Endothelial cell of umbilical vein (primary cell): ENCODE results near the gene SDCCAG8. TPM values are rescaled to one million over a fixed set of nuclear protein-coding genes. Genes with fewer than 3 reads are reported as not detected.

ENCODE experiments used
- BruUV-seq: library from RNA; stranded (reverse); fragments of 400-500 nt; replicated peaks from 2 replicates; lab custom pipeline; 2021; lab: Mats Ljungman, UMichigan
- CTCF ChIA-PET: fragments of 300-600, 350-600 bp; sonication (Branson Sonifier 250); formaldehyde crosslinking; loops from one replicate; lab custom pipeline; 2021; ENCODE audit warnings: antibody characterized with exemption, inconsistent platforms; lab: Charles Lee
- POLR2A ChIA-PET: fragments of 300-600, 350-600 bp; sonication (Branson Sonifier 250); formaldehyde crosslinking; loops from one replicate; lab custom pipeline; 2021; ENCODE audit warnings: antibody characterized with exemption, inconsistent platforms; lab: Charles Lee
- DNase-seq: peaks from one replicate; pipeline ENCODE4 v3.0.0-alpha.2; 2011; ENCODE audit warnings: low read depth, low spot score
- FAIRE-seq: peaks from 2 replicates; lab custom pipeline; 2011; peaks lifted over from hg19 to GRCh38; lab: Jason Lieb, UNC
- H2AFZ ChIP-seq: 2 replicates; pipeline ENCODE4 v1.6.0; 2012; ENCODE audit warnings: low read depth, low read length, control low read depth, inconsistent platforms
- H3K27ac ChIP-seq: 2 replicates; pipeline ENCODE4 v1.5.1; 2011; ENCODE audit warnings: low read depth, mild to moderate bottlenecking, control low read depth, low read length, moderate library complexity; ENCODE audit not compliant: insufficient read depth
- H3K27me3 ChIP-seq, 2 experiments: 2 replicates each; pipeline versions ENCODE4 v1.6.0 to v1.6.1; 2011; ENCODE audit warnings: low read length in 2 of 2, mixed read lengths in 1 of 2; ENCODE audit not compliant: control insufficient read depth in 2 of 2, insufficient read depth in 2 of 2
- H3K36me3 ChIP-seq, 2 experiments: 2 replicates in 1 of 2; 3 replicates in 1 of 2; pipeline ENCODE4 v1.5.1; 2011; ENCODE audit warnings: low read length in 2 of 2, mild to moderate bottlenecking in 1 of 2, moderate library complexity in 1 of 2; ENCODE audit not compliant: control insufficient read depth in 2 of 2, insufficient read depth in 2 of 2; ENCODE audit errors: extremely low read depth in 1 of 2
- H3K4me1 ChIP-seq: 3 replicates; pipeline ENCODE4 v1.5.1; 2011; ENCODE audit warnings: mild to moderate bottlenecking, low read length; ENCODE audit not compliant: control insufficient read depth, insufficient read depth; ENCODE audit errors: extremely low read depth
- H3K4me2 ChIP-seq: 2 replicates; pipeline ENCODE4 v1.6.1; 2011; ENCODE audit warnings: low read length, control low read depth, mixed read lengths; ENCODE audit not compliant: insufficient read depth
- H3K4me3 ChIP-seq, 3 experiments: fragments of 200-600 bp in 1 of 3; sonication (generic), shearing (Covaris generic) in 1 of 3; replicated peaks in 1 of 3; 2 replicates each; pipeline ENCODE4 v1.5.1; 2011 to 2016; ENCODE audit warnings: control low read depth in 3 of 3, low read length in 3 of 3, mild to moderate bottlenecking in 2 of 3, inconsistent platforms in 1 of 3, low read depth in 1 of 3, moderate library complexity in 1 of 3; ENCODE audit not compliant: insufficient read depth in 1 of 3
- H3K79me2 ChIP-seq: 2 replicates; pipeline ENCODE4 v1.6.0; 2012; ENCODE audit warnings: low read length, inconsistent platforms; ENCODE audit not compliant: control insufficient read depth, insufficient read depth
- H3K9ac ChIP-seq: replicated peaks from 2 replicates; pipeline ENCODE3; 2011; ENCODE audit warnings: low read length, control low read depth; ENCODE audit not compliant: insufficient read depth; ENCODE audit errors: extremely low read depth
- H3K9me1 ChIP-seq: replicated peaks from 3 replicates; pipeline ENCODE4 v1.6.0; 2011; ENCODE audit warnings: mild to moderate bottlenecking, low read length; ENCODE audit not compliant: control insufficient read depth, insufficient read depth; ENCODE audit errors: extremely low read depth
- H3K9me3 ChIP-seq: replicated peaks from 2 replicates; pipeline ENCODE4 v1.5.1; 2012; ENCODE audit warnings: low read length, inconsistent platforms; ENCODE audit not compliant: control insufficient read depth, insufficient read depth
- H4K20me1 ChIP-seq: replicated peaks from 2 replicates; pipeline ENCODE3; 2011; ENCODE audit warnings: mild to moderate bottlenecking, low read length; ENCODE audit not compliant: control insufficient read depth, insufficient read depth; ENCODE audit errors: extremely low read depth
- EZH2 ChIP-seq: IDR thresholded peaks from 2 replicates; pipeline ENCODE4 v1.6.1; 2012; ENCODE audit warnings: borderline replicate concordance, low read depth, mild to moderate bottlenecking, moderate library complexity, low read length, inconsistent platforms; ENCODE audit not compliant: severe bottlenecking
- FOS ChIP-seq: IDR thresholded peaks from 2 replicates; pipeline ENCODE4 v1.6.1; 2011; ENCODE audit warnings: mild to moderate bottlenecking, low read length, moderate library complexity, borderline replicate concordance; ENCODE audit not compliant: insufficient read depth
- GATA2 ChIP-seq: IDR thresholded peaks from 2 replicates; pipeline ENCODE4 v1.7.0; 2011; ENCODE audit warnings: low read depth, mild to moderate bottlenecking, moderate library complexity, mixed read lengths, low read length; ENCODE audit not compliant: insufficient read length, insufficient read depth
- JUN ChIP-seq: IDR thresholded peaks from 2 replicates; pipeline ENCODE4 v1.6.1; 2011; ENCODE audit warnings: borderline replicate concordance, low read depth; ENCODE audit not compliant: insufficient read length, insufficient read depth
- MAX ChIP-seq: IDR thresholded peaks from 2 replicates; pipeline ENCODE4 v1.6.1; 2011; ENCODE audit not compliant: insufficient read depth, insufficient read length
- MYC ChIP-seq: IDR thresholded peaks from one replicate; pipeline ENCODE4 v1.6.1; 2011; ENCODE audit warnings: mild to moderate bottlenecking, low read depth, low read length
- POLR2A ChIP-seq: IDR thresholded peaks from 2 replicates; pipeline ENCODE4 v1.6.1; 2012; ENCODE audit warnings: low read depth, mild to moderate bottlenecking, control low read depth, low read length
- POLR2AphosphoS5 ChIP-seq: IDR thresholded peaks from 2 replicates; pipeline ENCODE4 v1.6.1; 2012; ENCODE audit warnings: low read depth, mild to moderate bottlenecking, control low read depth, low read length, moderate library complexity; ENCODE audit not compliant: insufficient read depth
- dilution Hi-C: fragments of 300-500 bp; cut with MboI; formaldehyde crosslinking; loops from one replicate; pipeline ENCODE4 v1.15.0; 2019; ENCODE audit warnings: low sequenced_read_pairs; ENCODE audit not compliant: extremely low pct_ligation_motif_present
- intact Hi-C: fragments of 100-400 bp; cut with micrococcal nuclease; formaldehyde crosslinking; loops from one replicate; pipeline ENCODE4 v1.10.0; 2022
- polyA plus RNA-seq, 4 experiments: library from polyadenylated mRNA; depleted of rRNA in 3 of 4; stranded (reverse) in 3 of 4; unstranded in 1 of 4; fragments of >200 nt; gene quantifications; 2 replicates each; pipeline versions ENCODE4 v1.2.1 to v1.2.3, GENCODE V29; 2011 to 2012; ENCODE audit warnings: missing spikeins in 1 of 4
- total RNA-seq: library from RNA; stranded (reverse); gene quantifications from 2 replicates; pipeline ENCODE4 v1.2.3, GENCODE V29; 2021
- TF ChIP-seq, protein P1 (sequence below), 2 donors: IDR thresholded peaks; 1 replicate in 1 of 2; 2 replicates in 1 of 2; pipeline ENCODE4 v1.5.1; 2011; ENCODE audit warnings: low read length in 2 of 2, mild to moderate bottlenecking in 2 of 2, moderate library complexity in 2 of 2, control low read depth in 1 of 2, inconsistent platforms in 1 of 2, low read depth in 1 of 2; ENCODE audit not compliant: insufficient read depth in 1 of 2; ENCODE audit errors: extremely low read depth in 1 of 2

Gene SDCCAG8
- total and polyA plus RNA-seq, 2 donors (not counting 3 experiments of a cell fraction or from before 2014, with no cell fraction given), result 14.6 to 25.7 TPM

- no TSS peak for BruUV-seq
- CTCF ChIA-PET, result interaction anchor here (1.0 kb wide), 1 partner anchor 19 kb away, joined by 4 read pairs; no protein-coding TSS in a partner anchor
- TF ChIP-seq GATA2 (no peak), FOS (no peak), MYC (no peak), JUN (no peak), POLR2AphosphoS5 (no peak), MAX (no peak), EZH2 (no peak), POLR2A (no peak)
- TF ChIP-seq, protein P1, sequence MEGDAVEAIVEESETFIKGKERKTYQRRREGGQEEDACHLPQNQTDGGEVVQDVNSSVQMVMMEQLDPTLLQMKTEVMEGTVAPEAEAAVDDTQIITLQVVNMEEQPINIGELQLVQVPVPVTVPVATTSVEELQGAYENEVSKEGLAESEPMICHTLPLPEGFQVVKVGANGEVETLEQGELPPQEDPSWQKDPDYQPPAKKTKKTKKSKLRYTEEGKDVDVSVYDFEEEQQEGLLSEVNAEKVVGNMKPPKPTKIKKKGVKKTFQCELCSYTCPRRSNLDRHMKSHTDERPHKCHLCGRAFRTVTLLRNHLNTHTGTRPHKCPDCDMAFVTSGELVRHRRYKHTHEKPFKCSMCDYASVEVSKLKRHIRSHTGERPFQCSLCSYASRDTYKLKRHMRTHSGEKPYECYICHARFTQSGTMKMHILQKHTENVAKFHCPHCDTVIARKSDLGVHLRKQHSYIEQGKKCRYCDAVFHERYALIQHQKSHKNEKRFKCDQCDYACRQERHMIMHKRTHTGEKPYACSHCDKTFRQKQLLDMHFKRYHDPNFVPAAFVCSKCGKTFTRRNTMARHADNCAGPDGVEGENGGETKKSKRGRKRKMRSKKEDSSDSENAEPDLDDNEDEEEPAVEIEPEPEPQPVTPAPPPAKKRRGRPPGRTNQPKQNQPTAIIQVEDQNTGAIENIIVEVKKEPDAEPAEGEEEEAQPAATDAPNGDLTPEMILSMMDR (IDR thresholded peaks at IDR 0.05; ENCODE audit: extremely low read depth in 1 of 2, insufficient read depth in 1 of 2, low read depth in 1 of 2, low read length in 2 of 2), result no peak
- H3K9me1 ChIP-seq, result no peaks in the 10 kb centered on the region
- FAIRE-seq, result no peak
- no peaks in the 10 kb centered on the region for H3K9me3 ChIP-seq
- peaks cover 0 to 7% of the 10 kb centered on the region in 2 experiments for H3K36me3 ChIP-seq
- no peaks in the 10 kb centered on the region for H3K79me2 ChIP-seq
- no peak overlapping the region for H3K4me2 ChIP-seq
- POLR2A ChIA-PET, result no interaction called here
- H3K4me3 ChIP-seq, result no peak overlapping the region
- DNase-seq, result no peak
- no peaks in the 10 kb centered on the region for H4K20me1 ChIP-seq
- H3K9ac ChIP-seq, result no peak overlapping the region
- H3K4me1 ChIP-seq, result no peaks in the 10 kb centered on the region
- intact Hi-C loops (no loop called here), dilution Hi-C loops (no loop called here)
- H2AFZ ChIP-seq, result no peak overlapping the region
- H3K27me3 ChIP-seq, result no peaks in the 10 kb centered on the region
- no peak overlapping the region for H3K27ac ChIP-seq
These were observed 247.3 kb downstream of the SDCCAG8 start for GRCh38 chr1:243503155-243503554.
